ENCODE measurements around the gene SFTPD. TPM values are rescaled to one million over a fixed set of nuclear protein-coding genes. Genes with fewer than 3 reads are reported as not detected.

SFTPD gene
- total and polyA plus RNA-seq, 12 donors = 0.24 to 1.0 (median 0.70) TPM; not detected in 4

- 69 to 88% (median 82%) methylated on average over 2 of the region's 2 CpGs for WGBS, 4 donors
- TF ChIP-seq CTCF (IDR thresholded peaks at IDR 0.05) = no peak
- TF ChIP-seq POLR2A (IDR thresholded peaks at IDR 0.05) = no peak
- intact Hi-C loops (cut with DNase I) = no loop called here
- H3K27ac ChIP-seq = no peak overlapping the region
- no peaks in the 10 kb centered on the region for H3K9me3 ChIP-seq (replicated peaks in 1 of 3)
- H3K4me3 ChIP-seq = no peak overlapping the region
- H3K27me3 ChIP-seq = no peaks in the 10 kb centered on the region
- H3K4me1 ChIP-seq (replicated peaks in 1 of 2) = no peaks in the 10 kb centered on the region
- DNase-seq = peak in 1 of 7 donors; percentile 28
- H3K36me3 ChIP-seq (replicated peaks in 1 of 2) = no peaks in the 10 kb centered on the region
These were observed 5.0 kb downstream of the SFTPD start for GRCh38 chr10:79943871-79944270.

- WGBS, 4 donors = 85 to 89% (median 88%) methylated on average over 7 to 8 of the region's 8 CpGs
- Histone ChIP-seq H3K9me3 (replicated peaks in 1 of 3) (no peaks in the 10 kb centered on the region), H3K27ac (no peak overlapping the region), H3K27me3 (no peaks in the 10 kb centered on the region), H3K4me3 (no peak overlapping the region), H3K36me3 (replicated peaks in 1 of 2) (no peaks in the 10 kb centered on the region), H3K4me1 (replicated peaks in 1 of 2) (no peaks in the 10 kb centered on the region)
- intact Hi-C loops (cut with DNase I) = no loop called here
- DNase-seq = peak in 1 of 7 donors; percentile 35
- no peak for TF ChIP-seq POLR2A (IDR thresholded peaks at IDR 0.05)
- TF ChIP-seq CTCF (IDR thresholded peaks at IDR 0.05) = no peak
These were observed 6.4 kb downstream of the SFTPD start for GRCh38 chr10:79942261-79943185.

GRCh38 chr10:79941585-79942210 lies 7.2 kb downstream of the SFTPD start:
- intact Hi-C loops (cut with DNase I) = no loop called here
- DNase-seq = peak in 1 of 7 donors; percentile 40
- H3K36me3 ChIP-seq (replicated peaks in 1 of 2) = no peaks in the 10 kb centered on the region
- H3K9me3 ChIP-seq (replicated peaks in 1 of 3) = no peaks in the 10 kb centered on the region
- no peak for TF ChIP-seq CTCF (IDR thresholded peaks at IDR 0.05)
- no peak for TF ChIP-seq POLR2A (IDR thresholded peaks at IDR 0.05)
- no peaks in the 10 kb centered on the region for H3K27me3 ChIP-seq
- H3K4me1 ChIP-seq (replicated peaks in 1 of 2) = no peaks in the 10 kb centered on the region
- no peak overlapping the region for H3K27ac ChIP-seq
- WGBS, 4 donors = 89 to 92% (median 92%) methylated on average over 11 of the region's 11 CpGs
- no peak overlapping the region for H3K4me3 ChIP-seq

- no peaks in the 10 kb centered on the region for H3K27me3 ChIP-seq
- no peak overlapping the region for H3K27ac ChIP-seq
- DNase-seq = peak in 1 of 7 donors; percentile 13
- H3K9me3 ChIP-seq (replicated peaks in 1 of 3) = no peaks in the 10 kb centered on the region
- no peaks in the 10 kb centered on the region for H3K36me3 ChIP-seq (replicated peaks in 1 of 2)
- no peak overlapping the region for H3K4me3 ChIP-seq
- TF ChIP-seq POLR2A (IDR thresholded peaks at IDR 0.05) (no peak), CTCF (IDR thresholded peaks at IDR 0.05) (no peak)
- intact Hi-C loops (cut with DNase I) = no loop called here
- 73 to 83% (median 80%) methylated on average over 3 to 4 of the region's 4 CpGs for WGBS, 4 donors
- H3K4me1 ChIP-seq (replicated peaks in 1 of 2) = no peaks in the 10 kb centered on the region
These were observed 7.8 kb downstream of the SFTPD start for GRCh38 chr10:79941146-79941545.
